Activated CD8-positive, alpha-beta T cell treated with anti-CD3 and anti-CD28 coated beads for 36 hours (primary cell): Measurements from ENCODE around the gene FAM209A. TPM values are rescaled to one million over a fixed set of nuclear protein-coding genes. Genes with fewer than 3 reads are reported as not detected.

ENCODE experiments used
- ATAC-seq: fragments of 200-7000 bp; cut with Tn5 transposase; one replicate; pipeline ENCODE4 v1.10.0; 2021; ENCODE audit warnings: mild to moderate bottlenecking, moderate library complexity
- CTCF ChIA-PET: fragments of 350-600 bp; sonication (Branson Sonifier 250); formaldehyde crosslinking; loops from one replicate; lab custom pipeline; 2021; ENCODE audit warnings: antibody characterized with exemption; lab: Charles Lee
- POLR2A ChIA-PET: fragments of 350-600 bp; sonication (Branson Sonifier 250); formaldehyde crosslinking; loops from one replicate; lab custom pipeline; 2021; ENCODE audit warnings: antibody characterized with exemption; lab: Charles Lee
- DNase-seq: peaks from one replicate; pipeline ENCODE4 v3.0.0-alpha.2; 2020
- H3K27ac Mint-ChIP-seq: one replicate; pipeline ENCODE4 v1.8.0; 2021; ENCODE audit warnings: mild to moderate bottlenecking, mixed read lengths
- H3K27me3 Mint-ChIP-seq: one replicate; pipeline ENCODE4 v1.8.0; 2021; ENCODE audit warnings: mixed read lengths
- H3K36me3 Mint-ChIP-seq: one replicate; pipeline ENCODE4 v1.8.0; 2021; ENCODE audit warnings: low read depth, mixed read lengths
- H3K4me1 Mint-ChIP-seq: one replicate; pipeline ENCODE4 v1.8.0; 2021; ENCODE audit warnings: low read depth, mixed read lengths
- H3K4me3 Mint-ChIP-seq: one replicate; pipeline ENCODE4 v1.8.0; 2021; ENCODE audit warnings: mild to moderate bottlenecking, moderate library complexity, mixed read lengths
- H3K9me3 Mint-ChIP-seq: one replicate; pipeline ENCODE4 v1.8.0; 2021; ENCODE audit warnings: mixed read lengths
- intact Hi-C: fragments of 100-400 bp; cut with micrococcal nuclease; formaldehyde crosslinking; loops from one replicate; pipeline ENCODE4 v1.10.0; 2022
- total RNA-seq, 2 experiments: library from RNA; stranded (reverse); gene quantifications; one replicate each; pipeline ENCODE4 v1.2.3, GENCODE V29; 2021
- TF ChIP-seq, protein P1 (sequence below): fragments of 200-600 bp; IDR thresholded peaks from one replicate; pipeline ENCODE4 v1.8.0; 2022; ENCODE audit warnings: antibody characterized with exemption, mild to moderate bottlenecking

Gene FAM209A
- total RNA-seq, 2 experiments from 2014 or later, result 0.83 to 1.1 TPM

DNA sequence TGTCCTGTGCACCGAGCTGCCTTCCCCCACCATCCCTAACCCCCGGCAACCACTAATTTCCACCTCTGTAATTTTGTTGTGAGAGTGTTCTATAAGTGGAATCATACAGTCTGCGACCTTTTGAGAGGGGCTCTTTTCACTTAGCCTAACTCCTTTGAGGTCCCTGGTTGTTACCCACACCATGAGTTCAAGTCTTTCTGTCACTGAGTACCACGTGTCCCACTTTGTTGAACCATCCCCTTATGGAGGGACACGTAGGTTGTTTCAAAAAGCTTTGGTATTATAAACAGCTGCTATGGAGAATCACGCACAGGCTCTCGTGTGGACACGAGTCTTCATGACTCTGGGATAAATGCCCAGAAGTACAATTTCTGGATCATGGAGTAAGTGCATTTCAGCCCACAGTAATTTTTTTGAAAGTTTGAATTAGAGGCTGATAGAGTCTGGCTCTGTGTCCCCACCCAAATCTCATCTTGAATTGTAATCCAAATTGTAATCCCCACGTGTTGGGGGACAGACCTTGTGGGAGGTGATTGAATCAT, 18.0 kb downstream of the FAM209A start:
- DNase-seq (no peak), ATAC-seq (no peak)
- Mint-ChIP-seq H3K27ac (no peak overlapping the region), H3K4me1 (no peaks in the 10 kb centered on the region), H3K36me3 (no peaks in the 10 kb centered on the region), H3K27me3 (no peaks in the 10 kb centered on the region), H3K4me3 (no peak overlapping the region), H3K9me3 (no peaks in the 10 kb centered on the region)
- POLR2A ChIA-PET, result no interaction called here
- CTCF ChIA-PET, result no interaction called here
- intact Hi-C loops, result no loop called here
- TF ChIP-seq, protein P1, sequence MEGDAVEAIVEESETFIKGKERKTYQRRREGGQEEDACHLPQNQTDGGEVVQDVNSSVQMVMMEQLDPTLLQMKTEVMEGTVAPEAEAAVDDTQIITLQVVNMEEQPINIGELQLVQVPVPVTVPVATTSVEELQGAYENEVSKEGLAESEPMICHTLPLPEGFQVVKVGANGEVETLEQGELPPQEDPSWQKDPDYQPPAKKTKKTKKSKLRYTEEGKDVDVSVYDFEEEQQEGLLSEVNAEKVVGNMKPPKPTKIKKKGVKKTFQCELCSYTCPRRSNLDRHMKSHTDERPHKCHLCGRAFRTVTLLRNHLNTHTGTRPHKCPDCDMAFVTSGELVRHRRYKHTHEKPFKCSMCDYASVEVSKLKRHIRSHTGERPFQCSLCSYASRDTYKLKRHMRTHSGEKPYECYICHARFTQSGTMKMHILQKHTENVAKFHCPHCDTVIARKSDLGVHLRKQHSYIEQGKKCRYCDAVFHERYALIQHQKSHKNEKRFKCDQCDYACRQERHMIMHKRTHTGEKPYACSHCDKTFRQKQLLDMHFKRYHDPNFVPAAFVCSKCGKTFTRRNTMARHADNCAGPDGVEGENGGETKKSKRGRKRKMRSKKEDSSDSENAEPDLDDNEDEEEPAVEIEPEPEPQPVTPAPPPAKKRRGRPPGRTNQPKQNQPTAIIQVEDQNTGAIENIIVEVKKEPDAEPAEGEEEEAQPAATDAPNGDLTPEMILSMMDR, result no peak

DNA sequence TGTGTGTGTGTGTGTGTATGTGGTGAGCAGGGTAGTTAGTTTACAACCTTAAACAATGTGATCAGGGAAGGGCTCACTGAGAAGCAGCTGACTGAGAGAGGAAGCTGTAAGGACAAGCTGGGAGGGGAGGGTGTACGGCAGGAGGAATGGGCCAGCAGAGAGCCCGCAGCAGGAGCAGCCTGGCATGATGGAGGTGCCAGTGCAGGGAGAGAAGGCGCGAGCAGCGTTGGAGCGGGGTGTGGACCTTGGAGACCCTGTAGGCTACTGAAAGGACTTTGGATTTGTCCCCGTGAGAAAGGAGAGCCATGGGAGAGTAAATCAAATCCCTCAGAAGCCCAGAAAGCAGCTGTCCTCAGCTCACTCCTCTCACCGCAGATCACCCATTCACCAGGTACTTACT, 27.0 kb downstream of the FAM209A start:
- TF ChIP-seq, protein P1, result no peak
- Mint-ChIP-seq H3K36me3 (no peaks in the 10 kb centered on the region), H3K27me3 (no peaks in the 10 kb centered on the region), H3K4me3 (no peak overlapping the region), H3K27ac (no peak overlapping the region), H3K9me3 (no peaks in the 10 kb centered on the region), H3K4me1 (peaks cover 8% of the 10 kb centered on the region)
- ChIA-PET POLR2A (no interaction called here), CTCF (interaction anchor here (0.9 to 2.8 kb wide), 14 partner anchors 11 to 795 kb away, joined by 3 to 12 read pairs (median 6); no protein-coding TSS in a partner anchor)
- DNase-seq, result no peak
- ATAC-seq, result no peak
- intact Hi-C loops, result loop anchor here (10.0 kb wide), 1 partner anchor 443 kb away; no protein-coding TSS in a partner anchor

DNA sequence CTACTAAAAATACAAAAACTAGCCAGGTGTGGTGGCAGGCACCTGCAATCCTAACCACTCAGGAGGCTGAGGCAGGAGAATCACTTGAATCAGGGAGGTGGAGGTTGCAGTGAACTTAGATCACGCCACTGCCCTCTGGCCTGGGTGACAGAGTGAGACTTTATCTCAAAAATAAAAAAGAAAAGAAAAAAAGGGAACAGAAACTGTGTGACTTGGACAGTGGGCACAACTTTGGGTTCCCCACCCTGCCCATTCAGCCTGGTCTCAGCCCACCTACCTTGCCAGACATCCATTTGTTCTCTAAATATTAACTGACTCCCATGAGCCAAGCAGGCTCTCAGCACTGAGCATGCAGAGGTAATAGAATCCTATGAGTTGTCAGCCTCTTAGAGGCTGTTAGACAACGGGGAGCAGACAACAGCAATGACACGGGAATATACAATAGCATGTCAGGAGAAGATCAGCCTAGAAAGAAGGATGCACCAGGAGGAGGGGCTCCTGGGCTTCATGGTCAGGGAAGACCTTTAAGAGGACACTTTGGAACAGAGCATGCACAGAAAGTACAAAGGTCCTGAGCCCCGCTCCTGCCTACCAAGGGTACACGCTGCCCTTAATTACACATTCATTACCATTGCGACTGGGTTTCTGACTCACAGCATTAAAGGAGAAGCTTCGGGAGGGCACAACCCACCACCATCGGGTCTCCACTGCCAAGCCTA, 28.5 kb downstream of the FAM209A start:
- intact Hi-C loops, result loop anchor here (10.0 kb wide), 1 partner anchor 442 kb away; no protein-coding TSS in a partner anchor
- DNase-seq (no peak), ATAC-seq (no peak)
- Mint-ChIP-seq H3K27me3 (no peaks in the 10 kb centered on the region), H3K27ac (no peak overlapping the region), H3K9me3 (no peaks in the 10 kb centered on the region), H3K4me1 (peaks cover 8% of the 10 kb centered on the region), H3K4me3 (no peak overlapping the region), H3K36me3 (no peaks in the 10 kb centered on the region)
- ChIA-PET POLR2A (no interaction called here), CTCF (no interaction called here)
- TF ChIP-seq, protein P1, result no peak

DNA sequence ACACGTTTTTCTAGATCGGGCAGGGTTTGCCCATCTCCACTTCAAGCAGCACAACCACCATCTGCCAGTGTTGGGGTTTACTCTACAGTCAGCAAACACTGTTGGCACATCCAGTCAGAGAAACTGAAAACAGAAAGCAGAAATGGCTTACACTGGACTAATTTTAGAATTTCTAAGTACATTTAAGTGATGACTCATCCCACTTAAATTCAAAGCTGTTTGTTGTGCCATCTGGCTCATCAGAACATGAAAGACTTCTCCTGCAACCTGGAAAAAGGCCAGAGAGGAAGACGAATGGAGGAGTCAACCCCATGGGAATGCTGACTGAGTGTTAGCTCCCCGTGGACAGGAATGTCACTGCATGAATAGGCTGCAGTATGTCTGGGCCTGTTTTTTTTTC, 30.3 kb downstream of the FAM209A start:
- intact Hi-C loops, result loop anchor here (10.0 kb wide), 1 partner anchor 440 kb away; no protein-coding TSS in a partner anchor
- CTCF ChIA-PET, result interaction anchor here (0.7 kb wide), 1 partner anchor 780 kb away, joined by 3 read pairs; no protein-coding TSS in a partner anchor

More for the DNA sequence above, 30.3 kb downstream of the FAM209A start:
- Mint-ChIP-seq H3K4me3 (no peak overlapping the region), H3K27ac (no peak overlapping the region), H3K9me3 (no peaks in the 10 kb centered on the region), H3K4me1 (peaks cover 8% of the 10 kb centered on the region), H3K27me3 (peaks cover 5% of the 10 kb centered on the region), H3K36me3 (no peaks in the 10 kb centered on the region)
- ATAC-seq, result peak; percentile 74
- DNase-seq, result peak; percentile 15
- TF ChIP-seq, protein P1, result no peak
- POLR2A ChIA-PET, result no interaction called here
